CD4-positive, alpha-beta memory T cell (primary cell): Measurements from ENCODE around the gene ERP44. TPM values are rescaled to one million over a fixed set of nuclear protein-coding genes. Genes with fewer than 3 reads are reported as not detected.

ENCODE experiments used
- CTCF ChIA-PET: fragments of 350-600 bp; sonication (Branson Sonifier 250); formaldehyde crosslinking; loops from one replicate; lab custom pipeline; 2021; ENCODE audit warnings: inconsistent platforms; ENCODE audit not compliant: partially characterized antibody; lab: Charles Lee
- POLR2A ChIA-PET: fragments of 350-600 bp; sonication (Branson Sonifier 250); formaldehyde crosslinking; loops from one replicate; lab custom pipeline; 2021; ENCODE audit not compliant: partially characterized antibody; lab: Charles Lee
- DNase-seq, 5 donors: peaks; one replicate each; pipeline versions ENCODE4 v3.0.0 to v3.0.0-alpha.2; 2020 to 2022; ENCODE audit warnings: mixed read lengths in 1 of 5
- H3K27ac ChIP-seq: one replicate; pipeline ENCODE4 v1.7.0; 2013; ENCODE audit warnings: low read depth, low read length
- H3K27me3 ChIP-seq: 2 replicates; pipeline ENCODE4 v1.7.0; 2013; ENCODE audit warnings: mild to moderate bottlenecking, low read length, moderate library complexity; ENCODE audit not compliant: insufficient read depth
- H3K36me3 ChIP-seq: 2 replicates; pipeline ENCODE4 v1.7.0; 2013; ENCODE audit warnings: mild to moderate bottlenecking, low read length, moderate library complexity; ENCODE audit not compliant: insufficient read depth
- H3K4me1 ChIP-seq: 2 replicates; pipeline ENCODE4 v1.7.0; 2013; ENCODE audit warnings: mild to moderate bottlenecking, low read length, moderate library complexity; ENCODE audit not compliant: insufficient read depth
- H3K4me3 ChIP-seq, 2 donors: one replicate each; pipeline ENCODE4 v1.7.0; 2013; ENCODE audit warnings: low read length in 2 of 2, mild to moderate bottlenecking in 1 of 2
- H3K9me3 ChIP-seq, 2 donors: one replicate each; pipeline ENCODE4 v1.7.0; 2013; ENCODE audit warnings: low read length in 2 of 2, control low read depth in 1 of 2; ENCODE audit not compliant: control insufficient read depth in 1 of 2
- H3K27ac Mint-ChIP-seq, 7 donors: one replicate each; pipeline ENCODE4 v1.8.0; 2020 to 2021; ENCODE audit warnings: mixed read lengths in 7 of 7, mild to moderate bottlenecking in 6 of 7, inconsistent platforms in 3 of 7, moderate library complexity in 3 of 7
- H3K27me3 Mint-ChIP-seq, 2 donors: one replicate each; pipeline ENCODE4 v1.8.0; 2020 to 2021; ENCODE audit warnings: mixed read lengths in 2 of 2
- H3K36me3 Mint-ChIP-seq, 2 donors: one replicate each; pipeline ENCODE4 v1.8.0; 2020 to 2021; ENCODE audit warnings: mixed read lengths in 2 of 2, inconsistent platforms in 1 of 2, mild to moderate bottlenecking in 1 of 2
- H3K4me1 Mint-ChIP-seq, 4 donors: one replicate each; pipeline ENCODE4 v1.8.0; 2020 to 2021; ENCODE audit warnings: mixed read lengths in 4 of 4, mild to moderate bottlenecking in 1 of 4
- H3K4me3 Mint-ChIP-seq, 8 donors: one replicate each; pipeline ENCODE4 v1.8.0; 2020 to 2021; ENCODE audit warnings: mixed read lengths in 8 of 8, mild to moderate bottlenecking in 7 of 8, moderate library complexity in 6 of 8, inconsistent platforms in 3 of 8
- H3K9me3 Mint-ChIP-seq, 8 donors: one replicate each; pipeline ENCODE4 v1.8.0; 2020 to 2021; ENCODE audit warnings: mixed read lengths in 8 of 8, mild to moderate bottlenecking in 5 of 8, inconsistent platforms in 3 of 8, moderate library complexity in 1 of 8
- intact Hi-C: fragments of 100-400 bp; cut with micrococcal nuclease; formaldehyde crosslinking; loops from one replicate; pipeline ENCODE4 v1.15.1; 2023
- polyA plus RNA-seq, 2 donors: library from polyadenylated mRNA; unstranded; fragments of 300-500 nt; fragmentation: Illumina TruSeq; gene quantifications; one replicate each; pipeline ENCODE4 v1.2.3, GENCODE V29; 2021
- total RNA-seq, 2 experiments: library from RNA; stranded (reverse); gene quantifications; one replicate each; pipeline ENCODE4 v1.2.3, GENCODE V29; 2021

ERP44 gene
- total and polyA plus RNA-seq, 4 experiments from 2014 or later: 16.5 to 44.7 (median 26.3) TPM

- no peak overlapping the region for H3K4me3 ChIP-seq
- no peak overlapping the region for H3K27ac ChIP-seq
- H3K27me3 ChIP-seq: no peaks in the 10 kb centered on the region
- H3K4me1 ChIP-seq: no peaks in the 10 kb centered on the region
- H3K4me3 Mint-ChIP-seq: no peak overlapping the region
- peaks cover 63% of the 10 kb centered on the region in 2 donors for H3K36me3 Mint-ChIP-seq
- DNase-seq: no peak
- peak overlapping the region in 1 of 7 donors; percentile 66 for H3K27ac Mint-ChIP-seq
- no peaks in the 10 kb centered on the region for H3K9me3 ChIP-seq
- ChIA-PET CTCF (no interaction called here), POLR2A (no interaction called here)
- intact Hi-C loops: no loop called here
- no peaks in the 10 kb centered on the region for H3K27me3 Mint-ChIP-seq
- H3K9me3 Mint-ChIP-seq: peaks cover 0 to 7% (median 0%) of the 10 kb centered on the region in 8 donors
- H3K4me1 Mint-ChIP-seq: peaks cover 0 to 3% (median under 1%) of the 10 kb centered on the region in 4 donors
- H3K36me3 ChIP-seq: peaks cover 24% of the 10 kb centered on the region
Observed at GRCh38 chr9:100020121-100020795, 78.5 kb downstream of the ERP44 start.

- Histone ChIP-seq H3K4me3 (no peak overlapping the region), H3K27me3 (no peaks in the 10 kb centered on the region), H3K4me1 (no peaks in the 10 kb centered on the region), H3K36me3 (peaks cover 27% of the 10 kb centered on the region), H3K9me3 (no peaks in the 10 kb centered on the region), H3K27ac (no peak overlapping the region)
- no peak overlapping the region for H3K4me3 Mint-ChIP-seq
- intact Hi-C loops: no loop called here
- no peaks in the 10 kb centered on the region for H3K27me3 Mint-ChIP-seq
- peaks cover 64% of the 10 kb centered on the region in 2 donors for H3K36me3 Mint-ChIP-seq
- H3K27ac Mint-ChIP-seq: no peak overlapping the region
- DNase-seq: no peak
- H3K4me1 Mint-ChIP-seq: peaks cover 0 to 3% (median under 1%) of the 10 kb centered on the region in 4 donors
- ChIA-PET POLR2A (no interaction called here), CTCF (interaction anchor here (1.0 kb wide), 1 partner anchor 10 kb away, joined by 3 read pairs; no protein-coding TSS in a partner anchor)
- no peaks in the 10 kb centered on the region for H3K9me3 Mint-ChIP-seq
Observed at GRCh38 chr9:100019541-100019940, 79.3 kb downstream of the ERP44 start.

GRCh38 chr9:100014846-100015245 is 84.0 kb downstream of the ERP44 start:
- intact Hi-C loops: loop anchor here (5.0 kb wide), 1 partner anchor 193 kb away; the partner anchor contains the start of gene NR4A3
- ChIA-PET POLR2A (no interaction called here), CTCF (interaction anchor here (3.1 kb wide), 1 partner anchor 12 kb away, joined by 15 read pairs; no protein-coding TSS in a partner anchor)
- no peak for DNase-seq
- Histone ChIP-seq H3K4me1 (no peaks in the 10 kb centered on the region), H3K27ac (no peak overlapping the region), H3K36me3 (peaks cover 27% of the 10 kb centered on the region), H3K9me3 (no peaks in the 10 kb centered on the region), H3K4me3 (no peak overlapping the region), H3K27me3 (no peaks in the 10 kb centered on the region)
- no peak overlapping the region for H3K4me3 Mint-ChIP-seq
- H3K27me3 Mint-ChIP-seq: no peaks in the 10 kb centered on the region
- H3K9me3 Mint-ChIP-seq: peaks cover 0 to 8% (median 6%) of the 10 kb centered on the region in 8 donors
- peaks cover 68 to 72% of the 10 kb centered on the region in 2 donors for H3K36me3 Mint-ChIP-seq
- no peaks in the 10 kb centered on the region for H3K4me1 Mint-ChIP-seq
- H3K27ac Mint-ChIP-seq: peak overlapping the region in 2 of 7 donors; percentile 15 to 24

GRCh38 chr9:100013573-100013972 is 85.2 kb downstream of the ERP44 start:
- Histone ChIP-seq H3K9me3 (no peaks in the 10 kb centered on the region), H3K27me3 (no peaks in the 10 kb centered on the region), H3K36me3 (peaks cover 27% of the 10 kb centered on the region), H3K4me1 (no peaks in the 10 kb centered on the region), H3K27ac (no peak overlapping the region), H3K4me3 (no peak overlapping the region)
- Mint-ChIP-seq H3K4me1 (peaks cover 0 to 4% (median under 1%) of the 10 kb centered on the region in 4 donors), H3K27ac (no peak overlapping the region), H3K27me3 (no peaks in the 10 kb centered on the region), H3K9me3 (peaks cover 0 to 8% (median 6%) of the 10 kb centered on the region in 8 donors), H3K4me3 (no peak overlapping the region), H3K36me3 (peaks cover 62 to 66% of the 10 kb centered on the region in 2 donors)
- ChIA-PET CTCF (interaction anchor here (0.7 to 3.1 kb wide), 2 partner anchors 14 to 421 kb away, joined by 3 to 15 read pairs; no protein-coding TSS in a partner anchor), POLR2A (no interaction called here)
- intact Hi-C loops: loop anchor here (5.0 kb wide), 1 partner anchor 191 kb away; the partner anchor contains the start of gene NR4A3
- DNase-seq: no peak

GRCh38 chr9:100012279-100012678 is 86.5 kb downstream of the ERP44 start:
- intact Hi-C loops: loop anchor here (5.0 kb wide), 1 partner anchor 190 kb away; the partner anchor contains the start of gene NR4A3
- peaks cover 23% of the 10 kb centered on the region for H3K36me3 ChIP-seq
- peaks cover 0 to 8% (median 6%) of the 10 kb centered on the region in 8 donors for H3K9me3 Mint-ChIP-seq
- no peaks in the 10 kb centered on the region for H3K4me1 ChIP-seq
- DNase-seq: no peak
- H3K27ac Mint-ChIP-seq: no peak overlapping the region
- H3K4me3 Mint-ChIP-seq: no peak overlapping the region
- ChIA-PET POLR2A (interaction anchor here (0.9 kb wide), 1 partner anchor 9 kb away, joined by 3 read pairs; no protein-coding TSS in a partner anchor), CTCF (interaction anchor here (1.0 to 3.1 kb wide), 5 partner anchors 10 to 204 kb away, joined by 3 to 15 read pairs (median 3); partner anchors contain the start of gene NR4A3)
- no peaks in the 10 kb centered on the region for H3K27me3 ChIP-seq
- H3K4me1 Mint-ChIP-seq: peaks cover 0 to 4% (median under 1%) of the 10 kb centered on the region in 4 donors
- no peaks in the 10 kb centered on the region for H3K9me3 ChIP-seq
- no peaks in the 10 kb centered on the region for H3K27me3 Mint-ChIP-seq
- H3K27ac ChIP-seq: no peak overlapping the region
- no peak overlapping the region for H3K4me3 ChIP-seq
- H3K36me3 Mint-ChIP-seq: peaks cover 56 to 62% of the 10 kb centered on the region in 2 donors

GRCh38 chr9:100011062-100011681 is 87.6 kb downstream of the ERP44 start:
- Mint-ChIP-seq H3K27ac (no peak overlapping the region), H3K4me3 (no peak overlapping the region), H3K27me3 (no peaks in the 10 kb centered on the region), H3K9me3 (peaks cover 0 to 8% (median 6%) of the 10 kb centered on the region in 8 donors), H3K36me3 (peaks cover 56 to 62% of the 10 kb centered on the region in 2 donors), H3K4me1 (peaks cover 0 to 4% (median under 1%) of the 10 kb centered on the region in 4 donors)
- intact Hi-C loops: loop anchor here (1.0 to 5.0 kb wide), 2 partner anchors 189 to 204 kb away; partner anchors contain the start of gene NR4A3
- CTCF ChIA-PET: interaction anchor here (0.6 to 1.1 kb wide), 5 partner anchors 127 to 743 kb away, joined by 3 to 5 read pairs (median 3); no protein-coding TSS in a partner anchor
- H3K9me3 ChIP-seq: no peaks in the 10 kb centered on the region
- no peak overlapping the region for H3K27ac ChIP-seq
- DNase-seq: peak; percentile 35 to 56 (median 43)
- no peaks in the 10 kb centered on the region for H3K4me1 ChIP-seq
- POLR2A ChIA-PET: no interaction called here
- no peak overlapping the region for H3K4me3 ChIP-seq
- no peaks in the 10 kb centered on the region for H3K27me3 ChIP-seq
- peaks cover 22% of the 10 kb centered on the region for H3K36me3 ChIP-seq

- peaks cover 0 to 4% (median 0%) of the 10 kb centered on the region in 4 donors for H3K4me1 Mint-ChIP-seq
- H3K36me3 ChIP-seq: peaks cover 14% of the 10 kb centered on the region
Observed at GRCh38 chr9:99999797-100000196, 99.0 kb downstream of the ERP44 start.

More at GRCh38 chr9:99999797-100000196, 99.0 kb downstream of the ERP44 start:
- ChIA-PET POLR2A (no interaction called here), CTCF (no interaction called here)
- Mint-ChIP-seq H3K27ac (no peak overlapping the region), H3K9me3 (peaks cover 1 to 10% (median 6%) of the 10 kb centered on the region in 8 donors), H3K36me3 (peaks cover 58 to 68% of the 10 kb centered on the region in 2 donors), H3K4me3 (no peak overlapping the region), H3K27me3 (no peaks in the 10 kb centered on the region)
- intact Hi-C loops: no loop called here
- no peak for DNase-seq
- H3K4me1 ChIP-seq: no peaks in the 10 kb centered on the region
- no peak overlapping the region for H3K27ac ChIP-seq
- H3K4me3 ChIP-seq: no peak overlapping the region
- H3K9me3 ChIP-seq: no peaks in the 10 kb centered on the region
- no peaks in the 10 kb centered on the region for H3K27me3 ChIP-seq
